Vagina (tissue), 2 donors: Measurements from ENCODE around the gene GHRHR. TPM values are rescaled to one million over a fixed set of nuclear protein-coding genes. Genes with fewer than 3 reads are reported as not detected.

ENCODE experiments used
- DNase-seq, 2 donors: peaks; one replicate each; pipeline ENCODE4 v3.0.0-alpha.2; 2017; ENCODE audit errors: extremely low spot score in 2 of 2
- H3K27ac ChIP-seq: fragments of 200-600 bp; sonication (generic); one replicate; pipeline ENCODE4 v1.5.1; 2019
- H3K27me3 ChIP-seq: fragments of 200-600 bp; sonication (generic); one replicate; pipeline ENCODE4 v1.5.1; 2019
- H3K36me3 ChIP-seq, 2 donors: fragments of 200-600 bp; sonication (generic); one replicate each; pipeline ENCODE4 v1.5.1; 2017 to 2019
- H3K4me1 ChIP-seq: fragments of 200-600 bp; sonication (generic); one replicate; pipeline ENCODE4 v1.5.1; 2019
- H3K4me3 ChIP-seq, 2 donors: fragments of 200-600 bp; sonication (generic); 1 replicate in 1 of 2; 2 replicates in 1 of 2; pipeline ENCODE4 v1.5.1; 2016 to 2019
- H3K9me3 ChIP-seq: fragments of 200-600 bp; sonication (generic); one replicate; pipeline ENCODE4 v1.5.1; 2019
- POLR2A ChIP-seq, 2 donors: fragments of 450-650 bp; IDR thresholded peaks; one replicate each; pipeline ENCODE4 v1.6.1; 2017; ENCODE audit warnings: antibody characterized with exemption in 2 of 2, mild to moderate bottlenecking in 2 of 2, moderate library complexity in 2 of 2
- POLR2AphosphoS5 ChIP-seq, 2 donors: sonication (generic); formaldehyde crosslinking; IDR thresholded peaks; one replicate each; pipeline ENCODE4 v1.9.0; 2017; ENCODE audit warnings: antibody characterized with exemption in 2 of 2, mild to moderate bottlenecking in 2 of 2, low read depth in 1 of 2; ENCODE audit not compliant: insufficient read depth in 1 of 2
- intact Hi-C: fragments of 100-400 bp; cut with DNase I; formaldehyde crosslinking; loops from one replicate; pipeline ENCODE4 v1.15.1; 2023
- total RNA-seq: library from RNA; depleted of rRNA; stranded (reverse); fragments of >200 nt; gene quantifications from one replicate; pipeline ENCODE4 v1.2.3, GENCODE V29; 2016
- TF ChIP-seq, protein P1 (sequence below), 3 experiments: fragments of 450-650 bp in 2 of 3; fragments of 200-600 bp in 1 of 3; sonication (generic) in 1 of 3; IDR thresholded peaks; one replicate each; pipeline ENCODE4 v1.5.1; 2017 to 2019; ENCODE audit warnings: antibody characterized with exemption in 3 of 3, mild to moderate bottlenecking in 2 of 3, moderate library complexity in 2 of 3

Gene GHRHR
- total RNA-seq, 1 donor from 2014 or later = not detected

DNA sequence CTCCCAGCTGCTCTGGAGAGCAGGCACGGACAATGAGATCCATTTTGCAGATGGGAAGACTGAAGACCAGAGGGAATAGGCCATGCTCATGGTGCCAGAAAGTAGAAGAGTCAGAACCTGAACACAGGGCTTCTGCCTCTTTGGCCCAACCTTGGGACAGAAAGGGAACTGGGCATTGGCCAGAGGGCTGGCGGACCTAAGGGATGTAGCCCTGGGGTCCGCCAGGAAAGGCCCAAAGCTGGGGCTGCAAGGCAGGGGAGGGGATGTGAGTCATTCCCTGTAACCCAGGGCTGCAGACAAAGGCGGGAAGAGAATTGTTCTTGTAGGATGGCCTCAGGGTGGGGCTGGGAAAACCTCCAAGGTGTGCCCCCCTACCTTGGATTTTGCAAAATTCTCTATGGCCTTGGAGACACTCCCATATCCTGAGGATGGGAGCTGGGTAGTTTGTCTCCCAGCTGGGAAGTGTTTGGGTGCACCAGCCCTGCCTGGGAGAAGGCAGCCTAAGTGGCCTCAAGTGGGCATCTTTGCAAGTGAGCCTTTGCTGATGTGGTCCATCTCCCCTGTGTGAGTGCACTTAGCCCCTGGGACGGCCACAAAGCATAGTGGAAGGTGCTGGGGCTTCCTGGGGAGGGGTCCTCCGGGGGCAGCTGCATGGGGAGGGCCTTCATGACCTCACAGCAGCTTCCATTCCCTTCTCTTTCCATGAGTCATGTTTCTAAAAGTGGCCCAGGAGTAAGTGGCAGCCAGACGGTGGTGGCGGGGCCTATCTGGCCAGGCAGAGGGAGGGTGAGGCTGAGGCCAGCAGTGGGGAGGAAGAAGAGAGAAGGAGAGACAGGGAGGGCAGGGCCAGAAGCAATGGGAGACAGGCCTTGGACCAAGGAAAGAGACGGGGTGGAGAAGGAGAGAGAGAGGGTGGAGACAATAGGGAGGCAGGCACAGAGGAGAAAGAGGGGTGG is 42.9 kb upstream of the GHRHR start:
- Histone ChIP-seq H3K4me1 (peaks cover 21% of the 10 kb centered on the region), H3K27me3 (no peaks in the 10 kb centered on the region), H3K36me3 (no peaks in the 10 kb centered on the region), H3K9me3 (no peaks in the 10 kb centered on the region), H3K27ac (peak overlapping the region; percentile 65), H3K4me3 (no peak overlapping the region)
- DNase-seq = peak in 1 of 2 donors; percentile 75
- TF ChIP-seq POLR2A (IDR thresholded peaks at IDR 0.05) (no peak), POLR2AphosphoS5 (IDR thresholded peaks at IDR 0.05; ENCODE audit: insufficient read depth in 1 of 2, low read depth in 1 of 2) (no peak)
- TF ChIP-seq, protein P1, sequence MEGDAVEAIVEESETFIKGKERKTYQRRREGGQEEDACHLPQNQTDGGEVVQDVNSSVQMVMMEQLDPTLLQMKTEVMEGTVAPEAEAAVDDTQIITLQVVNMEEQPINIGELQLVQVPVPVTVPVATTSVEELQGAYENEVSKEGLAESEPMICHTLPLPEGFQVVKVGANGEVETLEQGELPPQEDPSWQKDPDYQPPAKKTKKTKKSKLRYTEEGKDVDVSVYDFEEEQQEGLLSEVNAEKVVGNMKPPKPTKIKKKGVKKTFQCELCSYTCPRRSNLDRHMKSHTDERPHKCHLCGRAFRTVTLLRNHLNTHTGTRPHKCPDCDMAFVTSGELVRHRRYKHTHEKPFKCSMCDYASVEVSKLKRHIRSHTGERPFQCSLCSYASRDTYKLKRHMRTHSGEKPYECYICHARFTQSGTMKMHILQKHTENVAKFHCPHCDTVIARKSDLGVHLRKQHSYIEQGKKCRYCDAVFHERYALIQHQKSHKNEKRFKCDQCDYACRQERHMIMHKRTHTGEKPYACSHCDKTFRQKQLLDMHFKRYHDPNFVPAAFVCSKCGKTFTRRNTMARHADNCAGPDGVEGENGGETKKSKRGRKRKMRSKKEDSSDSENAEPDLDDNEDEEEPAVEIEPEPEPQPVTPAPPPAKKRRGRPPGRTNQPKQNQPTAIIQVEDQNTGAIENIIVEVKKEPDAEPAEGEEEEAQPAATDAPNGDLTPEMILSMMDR (IDR thresholded peaks at IDR 0.05) = no peak
- intact Hi-C loops = no loop called here

DNA sequence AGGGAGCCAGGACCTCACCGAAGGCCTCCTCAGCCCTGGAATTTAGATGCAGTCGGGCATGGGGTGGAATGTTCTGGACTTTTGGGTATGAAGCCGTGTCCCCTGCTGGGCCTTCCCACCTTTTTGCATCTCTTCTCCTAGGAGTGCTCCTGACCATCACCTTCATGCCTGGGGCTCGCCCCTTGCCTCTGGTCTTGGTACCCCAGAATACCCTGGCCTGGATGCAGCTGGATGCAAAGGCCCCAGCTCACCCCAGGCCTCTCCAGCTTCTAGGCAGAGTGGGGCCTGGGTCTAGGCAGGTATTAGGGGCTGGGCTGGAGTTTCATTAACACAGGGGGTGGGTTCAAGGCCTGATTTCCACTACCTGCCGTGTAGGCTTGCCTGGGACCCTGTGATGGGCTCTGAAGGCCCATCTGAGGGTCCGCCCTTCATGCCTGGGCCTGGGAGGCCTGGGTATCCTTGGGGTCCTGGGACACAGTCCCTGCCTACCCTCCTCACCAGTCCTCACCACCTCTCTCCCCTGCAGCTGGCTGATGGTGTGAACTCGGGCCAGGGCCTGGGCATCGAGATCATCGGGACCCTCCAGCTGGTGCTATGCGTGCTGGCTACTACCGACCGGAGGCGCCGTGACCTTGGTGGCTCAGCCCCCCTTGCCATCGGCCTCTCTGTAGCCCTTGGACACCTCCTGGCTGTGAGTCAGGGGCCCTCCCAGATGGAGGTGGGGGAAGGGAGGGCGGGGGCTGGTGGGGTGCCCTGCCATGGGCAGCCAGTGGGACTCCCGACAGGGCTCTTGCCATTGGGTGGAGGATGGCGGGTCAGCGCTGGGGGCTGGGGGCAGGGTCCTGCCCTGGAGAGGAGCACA is 42.0 kb upstream of the GHRHR start:
- Histone ChIP-seq H3K4me1 (peaks cover 21% of the 10 kb centered on the region), H3K9me3 (no peaks in the 10 kb centered on the region), H3K36me3 (no peaks in the 10 kb centered on the region), H3K4me3 (no peak overlapping the region), H3K27me3 (no peaks in the 10 kb centered on the region), H3K27ac (peak overlapping the region; percentile 65)
- peak in 1 of 2 donors; percentile 76 for DNase-seq
- intact Hi-C loops = no loop called here
- TF ChIP-seq, protein P1 (IDR thresholded peaks at IDR 0.05) = no peak

DNA sequence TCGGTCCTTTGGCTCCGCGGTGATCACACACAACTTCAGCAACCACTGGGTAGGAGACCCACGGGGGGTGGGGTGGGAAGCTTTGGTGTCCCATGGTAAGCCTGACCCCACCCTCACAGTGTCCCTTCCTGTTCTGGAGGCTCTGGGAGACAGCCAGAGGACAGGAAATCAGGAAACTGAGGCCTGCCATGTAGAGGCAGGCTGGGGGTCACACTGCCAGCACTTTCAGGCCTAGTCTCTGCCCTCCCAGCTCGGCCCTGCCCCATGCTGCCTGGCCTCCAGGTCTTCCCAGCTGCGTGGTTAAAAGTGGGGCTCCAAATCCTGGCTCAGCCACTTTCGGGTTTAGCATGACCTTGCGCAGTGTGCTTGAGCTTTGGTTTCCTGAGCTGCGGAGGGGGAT is 41.2 kb upstream of the GHRHR start:
- no peaks in the 10 kb centered on the region for H3K36me3 ChIP-seq
- H3K4me3 ChIP-seq = no peak overlapping the region
- intact Hi-C loops = no loop called here
- H3K4me1 ChIP-seq = peaks cover 21% of the 10 kb centered on the region
- peak in 1 of 2 donors; percentile 70 for DNase-seq
- H3K9me3 ChIP-seq = no peaks in the 10 kb centered on the region
- no peaks in the 10 kb centered on the region for H3K27me3 ChIP-seq
- peak overlapping the region; percentile 65 for H3K27ac ChIP-seq
- TF ChIP-seq, protein P1 (IDR thresholded peaks at IDR 0.05) = no peak
- TF ChIP-seq POLR2AphosphoS5 (IDR thresholded peaks at IDR 0.05; ENCODE audit: insufficient read depth in 1 of 2, low read depth in 1 of 2) (no peak), POLR2A (IDR thresholded peaks at IDR 0.05) (no peak)

DNA sequence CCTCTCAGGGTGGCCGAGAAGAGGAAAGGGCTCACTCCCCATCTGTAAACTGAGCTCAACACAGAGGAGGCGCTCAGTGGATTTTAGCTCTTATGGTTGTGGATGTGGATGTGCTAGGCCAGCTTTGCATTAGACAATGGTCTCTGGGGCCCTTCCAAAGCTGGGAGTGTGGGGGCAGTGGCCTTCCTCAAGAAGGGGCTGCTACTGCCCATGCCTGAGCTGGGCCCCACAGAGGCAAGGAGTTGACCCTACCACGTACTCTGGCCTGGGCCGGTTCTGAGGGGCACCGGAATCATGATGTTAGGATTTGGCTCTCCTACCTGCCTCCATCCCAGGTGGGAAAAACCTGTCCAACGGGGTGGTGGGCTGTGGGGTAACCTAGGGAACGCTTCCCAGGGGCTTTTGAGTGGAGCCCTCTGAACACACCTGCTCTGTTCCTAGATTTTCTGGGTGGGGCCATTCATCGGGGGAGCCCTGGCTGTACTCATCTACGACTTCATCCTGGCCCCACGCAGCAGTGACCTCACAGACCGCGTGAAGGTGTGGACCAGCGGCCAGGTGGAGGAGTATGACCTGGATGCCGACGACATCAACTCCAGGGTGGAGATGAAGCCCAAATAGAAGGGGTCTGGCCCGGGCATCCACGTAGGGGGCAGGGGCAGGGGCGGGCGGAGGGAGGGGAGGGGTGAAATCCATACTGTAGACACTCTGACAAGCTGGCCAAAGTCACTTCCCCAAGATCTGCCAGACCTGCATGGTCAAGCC is 40.6 kb upstream of the GHRHR start:
- no peaks in the 10 kb centered on the region for H3K27me3 ChIP-seq
- no peaks in the 10 kb centered on the region for H3K36me3 ChIP-seq
- peaks cover 21% of the 10 kb centered on the region for H3K4me1 ChIP-seq
- intact Hi-C loops = no loop called here
- no peaks in the 10 kb centered on the region for H3K9me3 ChIP-seq
- peak; percentile 72 to 93 for DNase-seq
- peak overlapping the region; percentile 65 for H3K27ac ChIP-seq
- H3K4me3 ChIP-seq = no peak overlapping the region
- TF ChIP-seq, protein P1 (IDR thresholded peaks at IDR 0.05) = no peak
- TF ChIP-seq POLR2AphosphoS5 (IDR thresholded peaks at IDR 0.05; ENCODE audit: insufficient read depth in 1 of 2, low read depth in 1 of 2) (no peak), POLR2A (IDR thresholded peaks at IDR 0.05) (no peak)
